ENCODE data around the gene BMP8A. TPM values are rescaled to one million over a fixed set of nuclear protein-coding genes. Genes with fewer than 3 reads are reported as not detected.
A peak's percentile ranks its signal among the peaks of the same experiment; 100 is the strongest.

Gene BMP8A, protein sequence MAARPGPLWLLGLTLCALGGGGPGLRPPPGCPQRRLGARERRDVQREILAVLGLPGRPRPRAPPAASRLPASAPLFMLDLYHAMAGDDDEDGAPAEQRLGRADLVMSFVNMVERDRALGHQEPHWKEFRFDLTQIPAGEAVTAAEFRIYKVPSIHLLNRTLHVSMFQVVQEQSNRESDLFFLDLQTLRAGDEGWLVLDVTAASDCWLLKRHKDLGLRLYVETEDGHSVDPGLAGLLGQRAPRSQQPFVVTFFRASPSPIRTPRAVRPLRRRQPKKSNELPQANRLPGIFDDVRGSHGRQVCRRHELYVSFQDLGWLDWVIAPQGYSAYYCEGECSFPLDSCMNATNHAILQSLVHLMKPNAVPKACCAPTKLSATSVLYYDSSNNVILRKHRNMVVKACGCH
- total RNA-seq (2022) (not detected in 2 replicates), Bru-seq, nascent RNA (percentile 30 among the genes with signal in this experiment), BruChase-seq, experiment 1, labeled RNA remaining after a 6-hour chase (percentile 43 among the genes with signal in this experiment), BruChase-seq, experiment 2, labeled RNA remaining after a 2-hour chase (percentile 33 among the genes with signal in this experiment)
- long read RNA-seq, partial matches to known transcripts: 0 of 3 reads
- long read RNA-seq, other reads (novel, unspliced or antisense): 3 of 3 reads

DNA sequence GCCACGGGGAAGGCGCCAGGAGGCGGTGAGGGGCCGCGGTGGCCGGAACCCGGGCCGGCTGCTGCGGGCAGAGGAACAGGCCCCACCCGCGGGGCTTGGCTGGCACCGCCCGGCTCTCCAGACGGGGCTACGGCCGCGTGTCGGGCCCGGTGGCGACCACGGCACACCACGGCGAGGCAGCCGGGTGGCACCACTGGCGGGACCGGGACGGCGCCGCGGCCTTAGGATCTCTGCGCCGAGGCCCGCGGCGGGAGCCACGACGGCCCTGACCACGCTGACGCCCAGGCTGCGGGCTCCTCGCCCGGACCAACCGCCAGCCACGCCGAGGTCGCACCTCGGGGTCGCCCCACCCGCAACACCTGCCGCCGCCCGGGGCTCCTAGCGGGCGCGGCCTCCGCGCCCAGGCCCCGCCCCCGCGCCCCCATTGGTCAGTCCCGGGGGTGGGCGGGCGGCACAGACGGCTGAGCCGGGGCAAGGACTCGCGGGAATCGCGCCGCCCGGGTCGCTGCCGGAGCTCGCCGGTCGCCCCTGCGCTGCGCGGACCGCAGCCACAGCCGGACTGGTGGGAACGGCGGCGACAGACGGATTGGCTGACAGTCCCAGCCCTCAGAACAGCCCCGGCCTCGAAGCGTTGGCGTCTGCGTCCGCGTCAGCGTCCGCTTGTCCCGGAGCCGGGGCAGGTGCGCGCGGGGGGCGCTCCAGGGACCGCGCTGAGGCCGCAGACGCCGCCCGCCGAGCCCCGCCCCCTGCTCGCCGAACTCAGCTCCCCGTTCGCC lies at the start of gene BMP8A:
Gene BMP8A, plus strand, starts transcription at position 491 of the 776 bp plus-strand sequence. CDS start 356 bp downstream, outside the sequence.
- TF ChIP-seq, protein P1, sequence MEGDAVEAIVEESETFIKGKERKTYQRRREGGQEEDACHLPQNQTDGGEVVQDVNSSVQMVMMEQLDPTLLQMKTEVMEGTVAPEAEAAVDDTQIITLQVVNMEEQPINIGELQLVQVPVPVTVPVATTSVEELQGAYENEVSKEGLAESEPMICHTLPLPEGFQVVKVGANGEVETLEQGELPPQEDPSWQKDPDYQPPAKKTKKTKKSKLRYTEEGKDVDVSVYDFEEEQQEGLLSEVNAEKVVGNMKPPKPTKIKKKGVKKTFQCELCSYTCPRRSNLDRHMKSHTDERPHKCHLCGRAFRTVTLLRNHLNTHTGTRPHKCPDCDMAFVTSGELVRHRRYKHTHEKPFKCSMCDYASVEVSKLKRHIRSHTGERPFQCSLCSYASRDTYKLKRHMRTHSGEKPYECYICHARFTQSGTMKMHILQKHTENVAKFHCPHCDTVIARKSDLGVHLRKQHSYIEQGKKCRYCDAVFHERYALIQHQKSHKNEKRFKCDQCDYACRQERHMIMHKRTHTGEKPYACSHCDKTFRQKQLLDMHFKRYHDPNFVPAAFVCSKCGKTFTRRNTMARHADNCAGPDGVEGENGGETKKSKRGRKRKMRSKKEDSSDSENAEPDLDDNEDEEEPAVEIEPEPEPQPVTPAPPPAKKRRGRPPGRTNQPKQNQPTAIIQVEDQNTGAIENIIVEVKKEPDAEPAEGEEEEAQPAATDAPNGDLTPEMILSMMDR (IDR thresholded peaks at IDR 0.05; ENCODE audit: unreplicated experiment): no peak
- no TSS peak for BruUV-seq (replicated peaks)
- H3K9me3 Mint-ChIP-seq (ENCODE audit: unreplicated experiment): no peaks in the 10 kb centered on the region
- CTCF ChIA-PET: interaction anchor here (1.2 kb wide), 1 partner anchor 20 kb away, joined by 4 read pairs; no protein-coding TSS in a partner anchor
- intact Hi-C loops (cut with micrococcal nuclease): no loop called here
- H3K27me3 Mint-ChIP-seq (ENCODE audit: insufficient read depth, unreplicated experiment): no peaks in the 10 kb centered on the region
- H3K36me3 Mint-ChIP-seq (ENCODE audit: insufficient read depth, unreplicated experiment): peaks cover 27% of the 10 kb centered on the region
- peak within 1 kb of the TSS; percentile 43 for H3K27ac Mint-ChIP-seq (ENCODE audit: low read depth, unreplicated experiment)
- H3K4me1 Mint-ChIP-seq (ENCODE audit: insufficient read depth, unreplicated experiment): no peaks in the 10 kb centered on the region
- H3K4me3 Mint-ChIP-seq (ENCODE audit: unreplicated experiment): peak within 1 kb of the TSS; percentile 44
- DNase-seq (ENCODE audit: unreplicated experiment): no peak
- POLR2A ChIA-PET: no interaction called here

DNA sequence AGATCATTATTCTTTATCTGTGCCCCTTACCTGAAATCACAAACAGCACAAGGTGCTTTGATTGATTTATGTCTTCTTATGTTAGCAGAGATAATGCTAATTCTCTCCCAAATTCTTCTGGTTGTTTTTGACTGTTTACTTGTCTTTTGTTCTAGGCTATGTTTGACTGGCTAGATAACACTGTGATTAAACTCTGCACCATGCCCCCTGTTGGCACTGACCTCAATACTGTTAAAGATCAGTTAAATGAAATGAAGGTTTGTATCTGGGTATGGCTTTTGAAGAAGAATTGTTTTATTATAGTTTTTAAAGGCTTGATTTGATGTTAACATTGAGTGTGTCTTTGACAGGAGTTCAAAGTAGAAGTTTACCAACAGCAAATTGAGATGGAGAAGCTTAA lies 49.6 kb upstream of the BMP8A start:
- CTCF ChIA-PET: interaction anchor here (0.6 to 1.1 kb wide), 2 partner anchors 343 to 360 kb away, joined by 3 read pairs; no protein-coding TSS in a partner anchor
- H3K27ac Mint-ChIP-seq (ENCODE audit: low read depth, unreplicated experiment): no peak overlapping the region
- no peaks in the 10 kb centered on the region for H3K27me3 Mint-ChIP-seq (ENCODE audit: insufficient read depth, unreplicated experiment)
- H3K4me1 Mint-ChIP-seq (ENCODE audit: insufficient read depth, unreplicated experiment): no peaks in the 10 kb centered on the region
- intact Hi-C loops (cut with micrococcal nuclease): no loop called here
- POLR2A ChIA-PET: interaction anchor here (1.4 kb wide), 1 partner anchor 23 kb away, joined by 3 read pairs; no protein-coding TSS in a partner anchor
- no TSS peak for BruUV-seq (replicated peaks)
- TF ChIP-seq, protein P1 (IDR thresholded peaks at IDR 0.05; ENCODE audit: unreplicated experiment): no peak
- no peak overlapping the region for H3K4me3 Mint-ChIP-seq (ENCODE audit: unreplicated experiment)
- no peaks in the 10 kb centered on the region for H3K9me3 Mint-ChIP-seq (ENCODE audit: unreplicated experiment)
- H3K36me3 Mint-ChIP-seq (ENCODE audit: insufficient read depth, unreplicated experiment): peaks cover 88% of the 10 kb centered on the region
- no peak for DNase-seq (ENCODE audit: unreplicated experiment)

DNA sequence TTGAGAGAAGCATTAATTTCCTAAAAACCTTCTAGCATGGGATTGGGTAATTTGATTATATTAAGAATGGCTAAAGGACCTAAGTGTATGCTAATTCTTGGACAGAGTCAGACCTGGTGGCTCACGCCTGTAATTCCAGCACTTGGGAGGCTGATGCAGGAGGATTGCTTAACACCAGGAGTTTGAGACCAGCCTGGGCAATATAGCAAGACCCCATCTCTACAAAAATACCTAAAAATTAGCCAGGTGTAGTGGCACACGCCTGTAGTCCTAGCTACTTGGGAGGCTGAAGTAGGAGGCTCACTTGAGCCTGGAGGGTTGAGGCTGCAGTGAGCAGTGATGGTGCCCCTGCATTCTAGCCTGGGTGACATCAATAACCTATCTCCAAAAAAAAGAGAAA lies 45.9 kb upstream of the BMP8A start:
- Mint-ChIP-seq H3K27ac (ENCODE audit: low read depth, unreplicated experiment) (no peak overlapping the region), H3K36me3 (ENCODE audit: insufficient read depth, unreplicated experiment) (peaks cover 91% of the 10 kb centered on the region), H3K4me3 (ENCODE audit: unreplicated experiment) (no peak overlapping the region), H3K27me3 (ENCODE audit: insufficient read depth, unreplicated experiment) (no peaks in the 10 kb centered on the region), H3K9me3 (ENCODE audit: unreplicated experiment) (no peaks in the 10 kb centered on the region), H3K4me1 (ENCODE audit: insufficient read depth, unreplicated experiment) (no peaks in the 10 kb centered on the region)
- CTCF ChIA-PET: interaction anchor here (0.8 kb wide), 1 partner anchor 209 kb away, joined by 5 read pairs; no protein-coding TSS in a partner anchor
- no peak for DNase-seq (ENCODE audit: unreplicated experiment)
- TF ChIP-seq, protein P1 (IDR thresholded peaks at IDR 0.05; ENCODE audit: unreplicated experiment): no peak
- POLR2A ChIA-PET: interaction anchor here (0.9 kb wide), 1 partner anchor 13 kb away, joined by 3 read pairs; no protein-coding TSS in a partner anchor
- BruUV-seq (replicated peaks): no TSS peak
- intact Hi-C loops (cut with micrococcal nuclease): no loop called here
